T-cell (primary cell): Measurements from ENCODE around the gene KCNIP1. TPM values are rescaled to one million over a fixed set of nuclear protein-coding genes. Genes with fewer than 3 reads are reported as not detected.
"Not testable (repeated sequence)": the region's sequence is repeated elsewhere in the genome, so short reads cannot be mapped to it uniquely, and the experiment has no call there.

ENCODE experiments used
- ATAC-seq, 4 experiments: fragments of 200-7000 bp in 3 of 4; fragments of 150-1000 bp in 1 of 4; cut with Tn5 transposase; replicated peaks in 1 of 4; 1 replicate in 3 of 4; 2 replicates in 1 of 4; pipeline ENCODE4 v1.10.0; 2021; ENCODE audit warnings: moderate library complexity in 3 of 4, mild to moderate bottlenecking in 2 of 4, moderate number of reproducible peaks in 1 of 4
- CTCF ChIA-PET, 2 donors: fragments of 300-600 bp; sonication (Branson Sonifier 250); formaldehyde crosslinking; loops; one replicate each; lab custom pipeline; 2022; ENCODE audit warnings: antibody characterized with exemption in 2 of 2; lab: Charles Lee
- POLR2A ChIA-PET, 2 donors: fragments of 300-600 bp; sonication (Branson Sonifier 250); formaldehyde crosslinking; loops; one replicate each; lab custom pipeline; 2022; ENCODE audit warnings: antibody characterized with exemption in 2 of 2; lab: Charles Lee
- DNase-seq, 35 experiments: peaks; one replicate each; pipeline versions ENCODE4 v3.0.0 to v3.0.0-alpha.2; 2013 to 2023
- H3K27ac ChIP-seq: one replicate; pipeline ENCODE4 v1.5.1; 2013; ENCODE audit warnings: low read length
- H3K27me3 ChIP-seq, 2 experiments: replicated peaks in 1 of 2; 1 replicate in 1 of 2; 2 replicates in 1 of 2; pipeline versions ENCODE4 v1.6.1 to v1.7.0; 2013; ENCODE audit warnings: low read length in 1 of 2, mixed read lengths in 1 of 2; ENCODE audit not compliant: control insufficient read depth in 2 of 2, insufficient read depth in 2 of 2; ENCODE audit errors: extremely low read depth in 1 of 2
- H3K36me3 ChIP-seq, 2 donors: 1 replicate in 1 of 2; 2 replicates in 1 of 2; pipeline versions ENCODE4 v1.6.1 to v1.7.0; 2013; ENCODE audit warnings: low read length in 1 of 2; ENCODE audit not compliant: control insufficient read depth in 2 of 2, insufficient read depth in 1 of 2; ENCODE audit errors: extremely low read depth in 1 of 2
- H3K4me1 ChIP-seq, 2 experiments: 1 replicate in 1 of 2; 2 replicates in 1 of 2; pipeline versions ENCODE4 v1.6.1 to v1.7.0; 2013; ENCODE audit warnings: low read length in 2 of 2, mixed read lengths in 1 of 2; ENCODE audit not compliant: insufficient read depth in 2 of 2, control insufficient read depth in 1 of 2; ENCODE audit errors: extremely low read depth in 1 of 2
- H3K4me3 ChIP-seq, 2 donors: 1 replicate in 1 of 2; 2 replicates in 1 of 2; pipeline versions ENCODE4 v1.5.1 to v1.7.0; 2013; ENCODE audit warnings: mild to moderate bottlenecking in 2 of 2, low read length in 1 of 2, moderate library complexity in 1 of 2; ENCODE audit not compliant: control insufficient read depth in 1 of 2; ENCODE audit errors: extremely low read depth in 1 of 2
- H3K9me3 ChIP-seq: 2 replicates; pipeline ENCODE4 v1.7.0; 2013
- H3K27ac Mint-ChIP-seq, 2 donors: one replicate each; pipeline ENCODE4 v1.8.0; 2020 to 2021; ENCODE audit warnings: mild to moderate bottlenecking in 2 of 2, mixed read lengths in 2 of 2
- H3K27me3 Mint-ChIP-seq, 2 donors: one replicate each; pipeline ENCODE4 v1.8.0; 2021 to 2022; ENCODE audit warnings: mixed read lengths in 2 of 2
- H3K36me3 Mint-ChIP-seq: one replicate; pipeline ENCODE4 v1.8.0; 2021; ENCODE audit warnings: mixed read lengths
- H3K4me1 Mint-ChIP-seq, 3 donors: one replicate each; pipeline ENCODE4 v1.8.0; 2020 to 2022; ENCODE audit warnings: mixed read lengths in 3 of 3, mild to moderate bottlenecking in 1 of 3
- H3K4me3 Mint-ChIP-seq, 3 donors: one replicate each; pipeline ENCODE4 v1.8.0; 2020 to 2022; ENCODE audit warnings: mild to moderate bottlenecking in 3 of 3, mixed read lengths in 3 of 3, moderate library complexity in 3 of 3
- H3K9me3 Mint-ChIP-seq, 3 donors: one replicate each; pipeline ENCODE4 v1.8.0; 2020 to 2022; ENCODE audit warnings: mixed read lengths in 3 of 3
- WGBS: methylation state at CpG from one replicate; pipeline ENCODE4 v1.1.5; 2013; ENCODE audit warnings: missing lambda C conversion rate; ENCODE audit not compliant: insufficient coverage; 5-methylcytosine and 5-hydroxymethylcytosine counted together
- total RNA-seq, 35 experiments: library from RNA in 6 of 35; stranded (reverse) in 6 of 35; fragments of 120-200 nt in 1 of 35; gene quantifications; one replicate each; pipeline versions ENCODE4 v1.2.1 to v1.2.4 and lab custom pipeline; 2013 to 2026

The KCNIP1 gene
- total RNA-seq, 5 donors from 2014 or later (not counting 1 experiment from before 2014, with no cell fraction given), result not detected

GRCh38 chr5:170762298-170762697 lies 258.5 kb downstream of the KCNIP1 start:
- H3K4me3 ChIP-seq, POLR2A ChIA-PET, H3K9me3 Mint-ChIP-seq, H3K36me3 Mint-ChIP-seq, DNase-seq, H3K27ac Mint-ChIP-seq, H3K4me1 ChIP-seq, H3K27ac ChIP-seq, H3K36me3 ChIP-seq, H3K4me3 Mint-ChIP-seq, ATAC-seq, H3K27me3 ChIP-seq, H3K4me1 Mint-ChIP-seq, CTCF ChIA-PET, H3K9me3 ChIP-seq: not testable (repeated sequence)
- no CpG with 5 or more reads among the region's 9 CpGs for WGBS
- peaks cover 0 to 14% of the 10 kb centered on the region in 2 donors for H3K27me3 Mint-ChIP-seq

GRCh38 chr5:170765868-170766267 lies 262.0 kb downstream of the KCNIP1 start:
- DNase-seq, POLR2A ChIA-PET, H3K4me3 ChIP-seq, H3K9me3 Mint-ChIP-seq, H3K9me3 ChIP-seq, H3K4me3 Mint-ChIP-seq, H3K4me1 Mint-ChIP-seq, H3K27me3 ChIP-seq, H3K36me3 ChIP-seq, H3K27ac ChIP-seq, H3K27ac Mint-ChIP-seq, H3K4me1 ChIP-seq, ATAC-seq, H3K36me3 Mint-ChIP-seq, H3K27me3 Mint-ChIP-seq, CTCF ChIA-PET: not testable (repeated sequence)
- WGBS, result 78% methylated on average over 9 of the region's 9 CpGs

- DNase-seq (no peak), ATAC-seq (no peak)
- Histone ChIP-seq H3K9me3 (no peaks in the 10 kb centered on the region), H3K4me1 (no peaks in the 10 kb centered on the region), H3K36me3 (no peaks in the 10 kb centered on the region), H3K27me3 (peaks cover 0 to 13% of the 10 kb centered on the region in 2 experiments), H3K4me3 (no peak overlapping the region), H3K27ac (no peak overlapping the region)
- H3K27me3 Mint-ChIP-seq, result peaks cover 1 to 10% of the 10 kb centered on the region in 2 donors
- ChIA-PET CTCF (interaction anchor here in 1 of 2 donors (0.6 kb wide), 1 partner anchor 51 kb away, joined by 3 read pairs; no protein-coding TSS in a partner anchor), POLR2A (no interaction called here)
- no peaks in the 10 kb centered on the region for H3K9me3 Mint-ChIP-seq
- no peaks in the 10 kb centered on the region for H3K4me1 Mint-ChIP-seq
- WGBS, result 58% methylated on average over 3 of the region's 6 CpGs
- H3K27ac Mint-ChIP-seq, result no peak overlapping the region
- no peaks in the 10 kb centered on the region for H3K36me3 Mint-ChIP-seq
- H3K4me3 Mint-ChIP-seq, result no peak overlapping the region
These were observed 265.4 kb downstream of the KCNIP1 start for GRCh38 chr5:170769246-170769645.

GRCh38 chr5:170769898-170770416 lies 266.1 kb downstream of the KCNIP1 start:
- Mint-ChIP-seq H3K4me1 (no peaks in the 10 kb centered on the region), H3K9me3 (no peaks in the 10 kb centered on the region), H3K36me3 (no peaks in the 10 kb centered on the region), H3K27ac (no peak overlapping the region), H3K4me3 (no peak overlapping the region), H3K27me3 (peaks cover 1 to 10% of the 10 kb centered on the region in 2 donors)
- DNase-seq (no peak), ATAC-seq (no peak)
- peaks cover 0 to 13% of the 10 kb centered on the region in 2 experiments for H3K27me3 ChIP-seq
- no peaks in the 10 kb centered on the region for H3K4me1 ChIP-seq
- no peak overlapping the region for H3K4me3 ChIP-seq
- POLR2A ChIA-PET, result no interaction called here
- CTCF ChIA-PET, result no interaction called here
- no peaks in the 10 kb centered on the region for H3K36me3 ChIP-seq
- WGBS, result 48% methylated on average over 2 of the region's 5 CpGs
- no peaks in the 10 kb centered on the region for H3K9me3 ChIP-seq
- no peak overlapping the region for H3K27ac ChIP-seq

GRCh38 chr5:170771496-170771895 lies 267.7 kb downstream of the KCNIP1 start:
- POLR2A ChIA-PET, result no interaction called here
- Histone ChIP-seq H3K36me3 (no peaks in the 10 kb centered on the region), H3K27me3 (peaks cover 0 to 13% of the 10 kb centered on the region in 2 experiments), H3K9me3 (no peaks in the 10 kb centered on the region), H3K4me3 (no peak overlapping the region), H3K27ac (no peak overlapping the region), H3K4me1 (no peaks in the 10 kb centered on the region)
- 89% methylated on average over 12 of the region's 15 CpGs for WGBS
- ATAC-seq, result no peak
- CTCF ChIA-PET, result no interaction called here
- Mint-ChIP-seq H3K27ac (no peak overlapping the region), H3K4me3 (no peak overlapping the region), H3K27me3 (peaks cover 1 to 10% of the 10 kb centered on the region in 2 donors), H3K4me1 (no peaks in the 10 kb centered on the region), H3K9me3 (no peaks in the 10 kb centered on the region), H3K36me3 (no peaks in the 10 kb centered on the region)
- no peak for DNase-seq

- no peaks in the 10 kb centered on the region for H3K36me3 ChIP-seq
- DNase-seq (no peak), ATAC-seq (no peak)
- Mint-ChIP-seq H3K27ac (no peak overlapping the region), H3K36me3 (no peaks in the 10 kb centered on the region), H3K9me3 (no peaks in the 10 kb centered on the region), H3K4me3 (no peak overlapping the region), H3K4me1 (no peaks in the 10 kb centered on the region), H3K27me3 (peaks cover 1 to 10% of the 10 kb centered on the region in 2 donors)
- WGBS, result 88% methylated on average over 10 of the region's 12 CpGs
- H3K27me3 ChIP-seq, result peaks cover 0 to 13% of the 10 kb centered on the region in 2 experiments
- no peaks in the 10 kb centered on the region for H3K9me3 ChIP-seq
- no peak overlapping the region for H3K4me3 ChIP-seq
- no peaks in the 10 kb centered on the region for H3K4me1 ChIP-seq
- CTCF ChIA-PET, result no interaction called here
- POLR2A ChIA-PET, result no interaction called here
- no peak overlapping the region for H3K27ac ChIP-seq
These were observed 269.5 kb downstream of the KCNIP1 start for GRCh38 chr5:170773024-170773985.
